Transverse colon (tissue), 4 donors: ENCODE results near the gene GPX7.

Source experiments
- CTCF ChIP-seq, 5 experiments: fragments of 200-600 bp in 3 of 5; fragments of 450-650 bp in 2 of 5; sonication (generic) in 3 of 5; IDR thresholded peaks; 1 replicate in 2 of 5; 2 replicates in 3 of 5; pipeline ENCODE4 v1.5.1; 2016 to 2017; ENCODE audit warnings: antibody characterized with exemption in 5 of 5, inconsistent platforms in 3 of 5, mild to moderate bottlenecking in 2 of 5, moderate library complexity in 1 of 5
- EP300 ChIP-seq: sonication (generic); formaldehyde crosslinking; IDR thresholded peaks from one replicate; pipeline ENCODE4 v1.6.1; 2017; ENCODE audit warnings: antibody characterized with exemption, low read depth
- POLR2A ChIP-seq: fragments of 450-650 bp; IDR thresholded peaks from one replicate; pipeline ENCODE4 v1.6.1; 2016; ENCODE audit warnings: antibody characterized with exemption, mild to moderate bottlenecking, moderate library complexity
- POLR2AphosphoS5 ChIP-seq, 3 donors: sonication (generic); formaldehyde crosslinking; IDR thresholded peaks; one replicate each; pipeline ENCODE4 v1.6.1; 2016; ENCODE audit warnings: antibody characterized with exemption in 3 of 3

GRCh38 chr1:52635321-52636089, 33.3 kb downstream of the GPX7 start:
- TF ChIP-seq CTCF (IDR thresholded peaks at IDR 0.05) (no peak), EP300 (no peak), POLR2A (no peak), POLR2AphosphoS5 (IDR thresholded peaks at IDR 0.05) (no peak)
